Neural cell (in vitro differentiated cells): ENCODE results near the gene TMEM253. TPM values are rescaled to one million over a fixed set of nuclear protein-coding genes. Genes with fewer than 3 reads are reported as not detected.

Experiments
- H2AFZ ChIP-seq: fragments of 200-600, 300-800 bp; sonication (generic), shearing (Covaris generic); 2 replicates; pipeline ENCODE4 v1.6.0; 2014; ENCODE audit warnings: low read depth, mild to moderate bottlenecking, antibody characterized with exemption, low read length, moderate library complexity
- H3F3A ChIP-seq: fragments of 200-600 bp; shearing (Covaris generic); 2 replicates; pipeline ENCODE4 v1.6.1; 2016; ENCODE audit warnings: mild to moderate bottlenecking, moderate library complexity, mixed read lengths, antibody characterized with exemption, low read length; ENCODE audit not compliant: insufficient read depth, poor library complexity, severe bottlenecking
- H3K27ac ChIP-seq: fragments of 200-600, 300-800 bp; sonication (generic), shearing (Covaris generic); 2 replicates; pipeline ENCODE4 v1.5.1; 2014; ENCODE audit warnings: mild to moderate bottlenecking, low read length, moderate library complexity
- H3K27me3 ChIP-seq: fragments of 300-800, 200-600 bp; sonication (generic), shearing (Covaris generic); 2 replicates; pipeline ENCODE4 v1.6.0; 2014; ENCODE audit warnings: mild to moderate bottlenecking, low read depth, low read length, moderate library complexity; ENCODE audit not compliant: insufficient read depth
- H3K36me3 ChIP-seq: fragments of 300-800, 200-600 bp; sonication (generic), shearing (Covaris generic); 2 replicates; pipeline ENCODE4 v1.5.1; 2014; ENCODE audit warnings: mild to moderate bottlenecking, antibody characterized with exemption, low read length, moderate library complexity; ENCODE audit not compliant: insufficient read depth
- H3K4me2 ChIP-seq: fragments of 300-800, 200-600 bp; sonication (generic), shearing (Covaris generic); 2 replicates; pipeline ENCODE4 v1.6.0; 2014; ENCODE audit warnings: mild to moderate bottlenecking, low read length
- H3K4me3 ChIP-seq: fragments of 300-800, 200-600 bp; sonication (generic), shearing (Covaris generic); 2 replicates; pipeline ENCODE4 v1.5.1; 2014; ENCODE audit warnings: mild to moderate bottlenecking, low read length, moderate library complexity
- H3K79me2 ChIP-seq: fragments of 200-600 bp; shearing (Covaris generic); replicated peaks from 2 replicates; pipeline ENCODE4 v1.6.0; 2014; ENCODE audit warnings: mild to moderate bottlenecking, low read length, moderate library complexity; ENCODE audit not compliant: insufficient read depth
- H3K9ac ChIP-seq: fragments of 300-800, 200-600 bp; sonication (generic), shearing (Covaris generic); 2 replicates; pipeline ENCODE4 v1.6.1; 2016; ENCODE audit warnings: mild to moderate bottlenecking, low read length, mixed read lengths
- H3K9me2 ChIP-seq: fragments of 200-600 bp; shearing (Covaris generic); 2 replicates; pipeline ENCODE4 v1.6.1; 2016; ENCODE audit warnings: mild to moderate bottlenecking, low read length, mixed read lengths; ENCODE audit not compliant: insufficient read depth
- H3K9me3 ChIP-seq: fragments of 200-600, 300-800 bp; sonication (generic), shearing (Covaris generic); 2 replicates; pipeline ENCODE4 v1.6.1; 2016; ENCODE audit warnings: mild to moderate bottlenecking, mixed run types, low read length, moderate library complexity, mixed read lengths
- H4K20me1 ChIP-seq: fragments of 200-600 bp; shearing (Covaris generic); 2 replicates; pipeline ENCODE4 v1.6.1; 2016; ENCODE audit warnings: mild to moderate bottlenecking, mixed run types; ENCODE audit not compliant: insufficient read depth
- CTCF ChIP-seq: fragments of 450-650 bp; IDR thresholded peaks from 2 replicates; pipeline ENCODE4 v1.5.1; 2014; ENCODE audit warnings: antibody characterized with exemption, mild to moderate bottlenecking, moderate library complexity; ENCODE audit not compliant: poor library complexity, severe bottlenecking
- EP300 ChIP-seq: fragments of 450-650 bp; conservative IDR thresholded peaks from 2 replicates; pipeline ENCODE4 v1.6.1; 2014; ENCODE audit warnings: antibody characterized with exemption, mild to moderate bottlenecking, moderate library complexity; ENCODE audit not compliant: poor library complexity, severe bottlenecking
- MXI1 ChIP-seq: fragments of 450-650 bp; conservative IDR thresholded peaks from 2 replicates; pipeline ENCODE4 v1.6.1; 2014; ENCODE audit warnings: antibody characterized with exemption, mild to moderate bottlenecking; ENCODE audit not compliant: poor library complexity, severe bottlenecking
- POLR2AphosphoS5 ChIP-seq: IDR thresholded peaks from 2 replicates; pipeline ENCODE4 v1.6.1; 2012
- RAD21 ChIP-seq: fragments of 450-650 bp; conservative IDR thresholded peaks from 2 replicates; pipeline ENCODE4 v1.6.1; 2014; ENCODE audit warnings: antibody characterized with exemption, mild to moderate bottlenecking, moderate library complexity
- SMC3 ChIP-seq: fragments of 450-650 bp; conservative IDR thresholded peaks from 2 replicates; pipeline ENCODE4 v1.6.1; 2014; ENCODE audit warnings: antibody characterized with exemption, mild to moderate bottlenecking, moderate library complexity; ENCODE audit not compliant: poor library complexity
- TAF1 ChIP-seq: IDR thresholded peaks from 2 replicates; pipeline ENCODE4 v1.6.1; 2012; ENCODE audit warnings: low read depth
- polyA plus RNA-seq: library from polyadenylated mRNA; depleted of rRNA; stranded (reverse); fragments of >200 nt; gene quantifications from 2 replicates; pipeline ENCODE4 v1.2.3, GENCODE V29; 2014
- TF ChIP-seq, protein P1 (sequence below): IDR thresholded peaks from 2 replicates; pipeline ENCODE4 v1.6.1; 2012; ENCODE audit warnings: borderline replicate concordance

The TMEM253 gene
- polyA plus RNA-seq, 1 donor from 2014 or later = 0.26 TPM

DNA sequence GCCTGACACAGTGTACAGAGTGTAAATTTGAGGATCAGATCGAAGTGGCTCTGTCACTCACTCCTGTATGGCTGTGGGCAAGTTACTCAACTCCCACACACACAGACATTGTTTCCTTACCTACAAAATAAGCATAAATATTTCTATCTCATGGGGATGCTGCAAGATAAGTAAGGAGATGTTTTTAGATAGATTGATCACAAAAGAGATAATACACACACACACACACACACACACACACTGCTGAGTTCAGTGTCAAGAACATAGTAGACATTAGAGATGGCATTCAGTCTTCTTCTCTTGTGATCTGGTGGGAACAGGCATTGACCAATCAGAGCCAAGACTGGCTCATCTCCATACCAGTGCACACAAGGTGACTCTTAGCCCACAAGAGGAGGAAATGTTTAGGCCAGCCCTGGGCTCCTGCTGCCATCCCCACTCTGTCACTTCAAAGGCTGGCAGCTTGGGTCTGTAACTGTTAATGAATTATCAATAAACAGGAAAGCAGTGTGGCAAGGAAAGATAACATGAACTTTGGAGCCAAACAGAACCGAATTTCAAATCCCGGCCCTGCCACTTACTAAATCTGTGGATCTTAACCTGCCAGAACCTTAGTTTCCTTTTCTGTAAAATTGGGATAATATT, 46.6 kb upstream of the TMEM253 start:
- Histone ChIP-seq H3K9me2 (no peaks in the 10 kb centered on the region), H3K79me2 (no peaks in the 10 kb centered on the region), H3K36me3 (no peaks in the 10 kb centered on the region), H3F3A (no peaks in the 10 kb centered on the region), H3K4me2 (no peak overlapping the region), H3K4me3 (no peak overlapping the region), H2AFZ (no peak overlapping the region), H3K27me3 (no peaks in the 10 kb centered on the region), H3K27ac (no peak overlapping the region), H3K9ac (no peak overlapping the region), H4K20me1 (no peaks in the 10 kb centered on the region), H3K9me3 (no peaks in the 10 kb centered on the region)
- TF ChIP-seq RAD21 (no peak), MXI1 (no peak), TAF1 (no peak), SMC3 (no peak), POLR2AphosphoS5 (no peak)
- TF ChIP-seq, protein P1, sequence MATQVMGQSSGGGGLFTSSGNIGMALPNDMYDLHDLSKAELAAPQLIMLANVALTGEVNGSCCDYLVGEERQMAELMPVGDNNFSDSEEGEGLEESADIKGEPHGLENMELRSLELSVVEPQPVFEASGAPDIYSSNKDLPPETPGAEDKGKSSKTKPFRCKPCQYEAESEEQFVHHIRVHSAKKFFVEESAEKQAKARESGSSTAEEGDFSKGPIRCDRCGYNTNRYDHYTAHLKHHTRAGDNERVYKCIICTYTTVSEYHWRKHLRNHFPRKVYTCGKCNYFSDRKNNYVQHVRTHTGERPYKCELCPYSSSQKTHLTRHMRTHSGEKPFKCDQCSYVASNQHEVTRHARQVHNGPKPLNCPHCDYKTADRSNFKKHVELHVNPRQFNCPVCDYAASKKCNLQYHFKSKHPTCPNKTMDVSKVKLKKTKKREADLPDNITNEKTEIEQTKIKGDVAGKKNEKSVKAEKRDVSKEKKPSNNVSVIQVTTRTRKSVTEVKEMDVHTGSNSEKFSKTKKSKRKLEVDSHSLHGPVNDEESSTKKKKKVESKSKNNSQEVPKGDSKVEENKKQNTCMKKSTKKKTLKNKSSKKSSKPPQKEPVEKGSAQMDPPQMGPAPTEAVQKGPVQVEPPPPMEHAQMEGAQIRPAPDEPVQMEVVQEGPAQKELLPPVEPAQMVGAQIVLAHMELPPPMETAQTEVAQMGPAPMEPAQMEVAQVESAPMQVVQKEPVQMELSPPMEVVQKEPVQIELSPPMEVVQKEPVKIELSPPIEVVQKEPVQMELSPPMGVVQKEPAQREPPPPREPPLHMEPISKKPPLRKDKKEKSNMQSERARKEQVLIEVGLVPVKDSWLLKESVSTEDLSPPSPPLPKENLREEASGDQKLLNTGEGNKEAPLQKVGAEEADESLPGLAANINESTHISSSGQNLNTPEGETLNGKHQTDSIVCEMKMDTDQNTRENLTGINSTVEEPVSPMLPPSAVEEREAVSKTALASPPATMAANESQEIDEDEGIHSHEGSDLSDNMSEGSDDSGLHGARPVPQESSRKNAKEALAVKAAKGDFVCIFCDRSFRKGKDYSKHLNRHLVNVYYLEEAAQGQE = no peak

DNA sequence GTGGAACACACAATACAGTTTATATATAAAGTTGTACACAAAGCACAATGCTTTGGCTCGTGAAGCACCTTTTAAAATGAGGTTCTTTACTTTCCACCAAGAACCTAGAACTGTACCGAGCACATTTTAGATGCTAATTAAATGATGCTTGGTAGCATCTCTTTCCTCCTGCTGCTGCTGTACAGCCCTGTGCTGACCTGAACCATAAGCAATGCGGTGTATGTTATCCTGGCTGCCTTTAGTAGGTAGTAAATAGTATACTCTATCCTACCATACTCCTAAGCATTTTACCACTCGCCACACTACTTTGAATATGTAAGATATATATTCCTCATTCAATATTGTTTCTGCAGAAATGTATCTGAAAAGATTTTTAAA, 46.1 kb upstream of the TMEM253 start:
- TF ChIP-seq, protein P1 = no peak
- TF ChIP-seq TAF1 = no peak
- TF ChIP-seq CTCF = no peak
- TF ChIP-seq EP300 = no peak
- no peak for TF ChIP-seq MXI1
- TF ChIP-seq POLR2AphosphoS5 = no peak
- Histone ChIP-seq H3K9me2 (no peaks in the 10 kb centered on the region), H3K9ac (no peak overlapping the region), H4K20me1 (no peaks in the 10 kb centered on the region), H3K36me3 (no peaks in the 10 kb centered on the region), H3K27me3 (no peaks in the 10 kb centered on the region), H3F3A (no peaks in the 10 kb centered on the region), H2AFZ (no peak overlapping the region), H3K4me3 (no peak overlapping the region), H3K79me2 (no peaks in the 10 kb centered on the region), H3K27ac (no peak overlapping the region), H3K9me3 (no peaks in the 10 kb centered on the region), H3K4me2 (no peak overlapping the region)
